Activated B cell treated with CpG ODN at 0.5 μM for 24 hours (primary cell): ENCODE data around the gene KDM5A. TPM values are rescaled to one million over a fixed set of nuclear protein-coding genes. Genes with fewer than 3 reads are reported as not detected.
"Not testable (repeated sequence)": the region's sequence is repeated elsewhere in the genome, so short reads cannot be mapped to it uniquely, and the experiment has no call there.

Source experiments
- ATAC-seq: fragments of 200-7000 bp; cut with Tn5 transposase; one replicate; pipeline ENCODE4 v1.10.0; 2021; ENCODE audit warnings: low read depth, mild to moderate bottlenecking, moderate library complexity
- CTCF ChIA-PET: fragments of 350-600 bp; sonication (Branson Sonifier 250); formaldehyde crosslinking; loops from one replicate; lab custom pipeline; 2021; ENCODE audit warnings: antibody characterized with exemption; lab: Charles Lee
- POLR2A ChIA-PET: fragments of 350-600 bp; sonication (Branson Sonifier 250); formaldehyde crosslinking; loops from one replicate; lab custom pipeline; 2021; ENCODE audit warnings: antibody characterized with exemption; lab: Charles Lee
- DNase-seq: peaks from one replicate; pipeline ENCODE4 v3.0.0; 2022
- H3K27ac Mint-ChIP-seq: one replicate; pipeline ENCODE4 v1.8.0; 2020; ENCODE audit warnings: mixed read lengths
- H3K27me3 Mint-ChIP-seq: one replicate; pipeline ENCODE4 v1.8.0; 2021; ENCODE audit warnings: mixed read lengths
- H3K36me3 Mint-ChIP-seq: one replicate; pipeline ENCODE4 v1.8.0; 2021; ENCODE audit warnings: low read depth, mixed read lengths
- H3K4me1 Mint-ChIP-seq: one replicate; pipeline ENCODE4 v1.8.0; 2021; ENCODE audit warnings: mixed read lengths
- H3K4me3 Mint-ChIP-seq: one replicate; pipeline ENCODE4 v1.8.0; 2020; ENCODE audit warnings: mild to moderate bottlenecking, mixed read lengths
- H3K9me3 Mint-ChIP-seq: one replicate; pipeline ENCODE4 v1.8.0; 2020; ENCODE audit warnings: mixed read lengths
- intact Hi-C: fragments of 100-400 bp; cut with micrococcal nuclease; formaldehyde crosslinking; loops from one replicate; pipeline ENCODE4 v1.15.1; 2024
- total RNA-seq: library from RNA; stranded (reverse); gene quantifications from 2 replicates; pipeline ENCODE4 v1.2.3, GENCODE V29; 2022
- TF ChIP-seq, protein P1 (sequence below): fragments of 200-600 bp; IDR thresholded peaks from one replicate; pipeline ENCODE4 v1.8.0; 2022; ENCODE audit warnings: antibody characterized with exemption, mild to moderate bottlenecking

KDM5A gene
- total RNA-seq, 1 donor from 2014 or later: 135 TPM

DNA sequence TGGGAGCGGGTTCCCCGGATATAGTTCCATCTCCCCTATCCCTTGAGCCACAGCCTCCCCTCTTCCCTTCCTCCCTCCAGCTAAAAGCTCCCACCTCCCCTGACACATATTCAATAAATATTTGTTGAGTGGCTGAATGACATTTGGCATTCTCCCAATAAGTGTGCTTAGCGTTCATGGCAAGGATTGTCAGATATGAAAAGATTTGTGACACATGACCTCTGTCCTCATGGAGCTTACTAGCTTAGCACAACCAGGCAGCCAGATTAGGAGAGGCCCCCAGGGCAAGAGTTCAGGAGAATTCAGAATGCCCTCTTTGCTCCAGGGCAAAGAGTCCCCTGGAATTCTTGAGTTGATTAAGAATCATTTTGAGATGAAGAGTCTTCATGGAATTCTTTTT lies 152.7 kb downstream of the KDM5A start:
- H3K4me3 Mint-ChIP-seq: no peak overlapping the region
- TF ChIP-seq, protein P1, sequence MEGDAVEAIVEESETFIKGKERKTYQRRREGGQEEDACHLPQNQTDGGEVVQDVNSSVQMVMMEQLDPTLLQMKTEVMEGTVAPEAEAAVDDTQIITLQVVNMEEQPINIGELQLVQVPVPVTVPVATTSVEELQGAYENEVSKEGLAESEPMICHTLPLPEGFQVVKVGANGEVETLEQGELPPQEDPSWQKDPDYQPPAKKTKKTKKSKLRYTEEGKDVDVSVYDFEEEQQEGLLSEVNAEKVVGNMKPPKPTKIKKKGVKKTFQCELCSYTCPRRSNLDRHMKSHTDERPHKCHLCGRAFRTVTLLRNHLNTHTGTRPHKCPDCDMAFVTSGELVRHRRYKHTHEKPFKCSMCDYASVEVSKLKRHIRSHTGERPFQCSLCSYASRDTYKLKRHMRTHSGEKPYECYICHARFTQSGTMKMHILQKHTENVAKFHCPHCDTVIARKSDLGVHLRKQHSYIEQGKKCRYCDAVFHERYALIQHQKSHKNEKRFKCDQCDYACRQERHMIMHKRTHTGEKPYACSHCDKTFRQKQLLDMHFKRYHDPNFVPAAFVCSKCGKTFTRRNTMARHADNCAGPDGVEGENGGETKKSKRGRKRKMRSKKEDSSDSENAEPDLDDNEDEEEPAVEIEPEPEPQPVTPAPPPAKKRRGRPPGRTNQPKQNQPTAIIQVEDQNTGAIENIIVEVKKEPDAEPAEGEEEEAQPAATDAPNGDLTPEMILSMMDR: no peak
- peaks cover 2% of the 10 kb centered on the region for H3K36me3 Mint-ChIP-seq

DNA sequence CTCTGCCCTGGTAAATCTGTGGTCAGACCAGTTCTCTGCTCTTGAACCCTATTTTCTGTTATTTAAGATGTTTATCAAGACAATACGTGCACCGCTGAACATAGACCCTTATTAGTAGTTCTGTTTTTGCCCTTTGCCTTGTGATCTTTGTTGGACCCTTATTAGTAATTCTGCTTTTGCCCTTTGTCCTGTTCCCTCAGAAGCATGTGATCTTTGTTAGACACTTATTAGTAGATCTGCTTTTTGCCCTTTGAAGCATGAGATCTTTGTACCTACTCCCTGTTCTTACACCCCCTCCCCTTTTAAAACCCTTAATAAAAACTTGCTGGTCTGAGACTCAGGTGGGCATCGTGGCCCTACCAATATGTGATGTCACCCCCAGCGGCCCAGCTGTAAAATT lies 153.2 kb downstream of the KDM5A start:
- ATAC-seq, H3K4me1 Mint-ChIP-seq, H3K4me3 Mint-ChIP-seq, POLR2A ChIA-PET, intact Hi-C loops, DNase-seq, H3K27ac Mint-ChIP-seq, H3K36me3 Mint-ChIP-seq, CTCF ChIA-PET: not testable (repeated sequence)
- H3K9me3 Mint-ChIP-seq: peaks cover 18% of the 10 kb centered on the region
- H3K27me3 Mint-ChIP-seq: peaks cover 14% of the 10 kb centered on the region

More for the DNA sequence above, 152.7 kb downstream of the KDM5A start:
- DNase-seq: no peak
- Mint-ChIP-seq H3K27ac (no peak overlapping the region), H3K9me3 (peaks cover 18% of the 10 kb centered on the region), H3K4me1 (no peaks in the 10 kb centered on the region), H3K27me3 (peaks cover 16% of the 10 kb centered on the region)
- ATAC-seq: no peak
- intact Hi-C loops: no loop called here
- POLR2A ChIA-PET: no interaction called here
- CTCF ChIA-PET: no interaction called here

DNA sequence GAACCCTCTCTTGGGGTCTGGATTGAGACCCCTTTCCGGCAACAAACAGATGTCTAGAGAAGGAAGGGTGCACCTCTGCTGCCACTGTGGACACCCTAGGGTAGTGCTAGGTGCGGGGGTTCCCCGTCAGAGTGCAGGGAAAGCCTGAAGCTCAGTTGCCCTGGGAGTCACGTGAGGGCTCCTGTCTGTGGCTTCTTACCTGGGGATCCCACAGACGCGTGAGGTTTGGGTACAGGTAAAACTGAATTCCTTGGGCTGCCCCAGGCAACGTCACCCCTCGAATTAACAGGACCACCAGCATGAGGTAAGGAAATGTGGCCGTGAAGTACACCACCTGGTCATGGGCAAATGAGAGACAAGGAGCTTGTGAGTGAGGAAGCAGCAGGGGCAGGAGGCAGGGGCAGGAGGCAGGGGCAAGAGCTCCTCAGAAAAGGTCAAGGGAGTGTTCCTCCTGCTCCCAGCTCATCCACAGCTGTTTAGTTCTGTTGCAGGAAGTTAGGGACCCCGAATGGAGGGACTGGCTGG lies 154.2 kb downstream of the KDM5A start:
- H3K36me3 Mint-ChIP-seq: peaks cover 2% of the 10 kb centered on the region
- H3K4me1 Mint-ChIP-seq: no peaks in the 10 kb centered on the region
- intact Hi-C loops: no loop called here
- ATAC-seq: no peak
- H3K9me3 Mint-ChIP-seq: peaks cover 18% of the 10 kb centered on the region
- TF ChIP-seq, protein P1: no peak
- H3K4me3 Mint-ChIP-seq: no peak overlapping the region
- no peak for DNase-seq
- no peak overlapping the region for H3K27ac Mint-ChIP-seq
- ChIA-PET CTCF (no interaction called here), POLR2A (no interaction called here)
- H3K27me3 Mint-ChIP-seq: peaks cover 11% of the 10 kb centered on the region

DNA sequence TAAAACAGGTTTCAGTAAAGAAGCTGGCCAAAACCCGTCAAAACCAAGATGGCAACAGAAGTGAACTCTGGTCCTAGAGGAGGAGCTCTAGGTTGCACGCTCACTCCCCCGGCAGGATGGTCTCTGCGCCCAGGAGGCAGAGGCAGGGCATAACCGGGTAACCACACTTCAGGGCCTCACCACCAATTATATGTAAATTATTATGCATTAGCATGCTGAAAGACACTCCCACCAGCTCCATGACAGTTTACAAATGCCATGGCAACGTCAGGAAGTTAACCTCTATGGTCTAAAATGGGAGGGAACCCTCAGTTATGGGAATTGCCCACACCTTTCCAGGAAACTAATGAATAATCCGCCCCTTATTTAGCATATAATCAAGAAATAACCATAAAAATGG lies 155.1 kb downstream of the KDM5A start:
- no peak for ATAC-seq
- ChIA-PET POLR2A (no interaction called here), CTCF (no interaction called here)
- Mint-ChIP-seq H3K36me3 (peaks cover 2% of the 10 kb centered on the region), H3K4me3 (no peak overlapping the region), H3K27me3 (peaks cover 7% of the 10 kb centered on the region), H3K4me1 (no peaks in the 10 kb centered on the region), H3K27ac (no peak overlapping the region), H3K9me3 (peaks cover 18% of the 10 kb centered on the region)
- intact Hi-C loops: no loop called here
- no peak for DNase-seq
- TF ChIP-seq, protein P1: no peak

DNA sequence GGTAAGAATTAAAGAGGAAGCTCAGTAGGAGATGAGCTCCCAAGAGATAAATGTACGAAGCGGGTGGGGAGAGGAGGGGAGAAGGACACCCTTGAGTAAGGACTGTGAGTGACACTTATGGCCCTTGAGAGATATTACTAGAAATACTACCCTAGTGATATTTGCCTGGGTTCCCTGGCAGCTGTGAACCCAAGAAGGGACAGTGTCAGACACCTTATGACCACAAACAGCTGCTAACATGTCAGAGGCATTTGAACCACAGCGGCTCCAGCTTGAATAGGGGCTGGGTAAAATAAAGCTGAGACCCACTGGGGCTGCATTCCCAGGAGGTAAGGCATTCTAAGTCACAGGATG lies 155.5 kb downstream of the KDM5A start:
- Mint-ChIP-seq H3K9me3 (peaks cover 18% of the 10 kb centered on the region), H3K4me3 (no peak overlapping the region), H3K4me1 (no peaks in the 10 kb centered on the region), H3K36me3 (peaks cover 2% of the 10 kb centered on the region), H3K27me3 (peaks cover 8% of the 10 kb centered on the region), H3K27ac (no peak overlapping the region)
- intact Hi-C loops: no loop called here
- DNase-seq (no peak), ATAC-seq (no peak)
- TF ChIP-seq, protein P1: no peak
- ChIA-PET CTCF (no interaction called here), POLR2A (no interaction called here)
